Right lobe of liver (tissue), 4 donors: ENCODE results near the gene KXD1.

ENCODE experiments used
- POLR2A ChIP-seq: fragments of 450-650 bp; IDR thresholded peaks from one replicate; pipeline ENCODE4 v1.6.1; 2017; ENCODE audit warnings: antibody characterized with exemption, mild to moderate bottlenecking
- TF ChIP-seq, protein P1 (sequence below), 4 donors: fragments of 200-600 bp in 3 of 4; fragments of 450-650 bp in 1 of 4; IDR thresholded peaks; one replicate each; pipeline versions ENCODE4 v1.5.1 to v1.8.0; 2016 to 2022; ENCODE audit warnings: antibody characterized with exemption in 4 of 4, mild to moderate bottlenecking in 2 of 4
- donor health status: DM: no; HTN: no; CAD: no.
- donor health status: DM: no; HTN: no; CAD: no.
- donor health status: DM: no; HTN: yes; CAD: no.

DNA sequence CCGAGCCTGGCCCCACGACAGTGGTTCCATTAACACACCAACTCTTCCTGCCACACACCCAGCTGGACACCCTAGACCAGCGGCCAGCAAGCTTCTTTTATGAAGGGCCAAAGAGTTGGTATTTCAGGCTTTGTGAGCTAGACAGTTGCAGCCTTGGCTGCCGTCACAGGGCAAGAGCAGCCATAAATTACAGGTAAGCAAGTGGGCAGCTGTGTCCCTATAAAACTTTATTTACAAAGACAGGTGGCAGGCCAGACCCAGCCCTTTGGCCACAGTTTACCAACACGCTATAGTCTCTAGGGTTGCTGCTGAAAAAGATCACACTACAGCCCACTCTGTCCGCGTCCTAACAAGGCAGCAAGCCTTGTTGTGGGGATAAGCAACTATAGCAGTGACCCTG, 49.1 kb upstream of the KXD1 start:
- no peak for TF ChIP-seq POLR2A
- TF ChIP-seq, protein P1, sequence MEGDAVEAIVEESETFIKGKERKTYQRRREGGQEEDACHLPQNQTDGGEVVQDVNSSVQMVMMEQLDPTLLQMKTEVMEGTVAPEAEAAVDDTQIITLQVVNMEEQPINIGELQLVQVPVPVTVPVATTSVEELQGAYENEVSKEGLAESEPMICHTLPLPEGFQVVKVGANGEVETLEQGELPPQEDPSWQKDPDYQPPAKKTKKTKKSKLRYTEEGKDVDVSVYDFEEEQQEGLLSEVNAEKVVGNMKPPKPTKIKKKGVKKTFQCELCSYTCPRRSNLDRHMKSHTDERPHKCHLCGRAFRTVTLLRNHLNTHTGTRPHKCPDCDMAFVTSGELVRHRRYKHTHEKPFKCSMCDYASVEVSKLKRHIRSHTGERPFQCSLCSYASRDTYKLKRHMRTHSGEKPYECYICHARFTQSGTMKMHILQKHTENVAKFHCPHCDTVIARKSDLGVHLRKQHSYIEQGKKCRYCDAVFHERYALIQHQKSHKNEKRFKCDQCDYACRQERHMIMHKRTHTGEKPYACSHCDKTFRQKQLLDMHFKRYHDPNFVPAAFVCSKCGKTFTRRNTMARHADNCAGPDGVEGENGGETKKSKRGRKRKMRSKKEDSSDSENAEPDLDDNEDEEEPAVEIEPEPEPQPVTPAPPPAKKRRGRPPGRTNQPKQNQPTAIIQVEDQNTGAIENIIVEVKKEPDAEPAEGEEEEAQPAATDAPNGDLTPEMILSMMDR (IDR thresholded peaks at IDR 0.05) = no peak
